Epithelial cell of prostate (primary cell): ENCODE data around the gene LTB.

Experiments
- DNase-seq: peaks from one replicate; pipeline ENCODE4 v3.0.0-alpha.2; 2011; ENCODE audit warnings: low read depth, low spot score
- H3K27ac ChIP-seq: fragments of 450-650 bp; 2 replicates; pipeline ENCODE4 v1.5.1; 2017; ENCODE audit warnings: mild to moderate bottlenecking

LTB gene

GRCh38 chr6:31582230-31582643, at the start of gene LTB:
Gene LTB (minus strand): TSS chr6:31582424. CDS start chr6:31582417, 7 bp downstream.
- no peak for DNase-seq
- H3K27ac ChIP-seq: no peak within 1 kb of the TSS

- no peak for DNase-seq
- no peak overlapping the region for H3K27ac ChIP-seq
Observed at GRCh38 chr6:31631681-31632278, 49.6 kb upstream of the LTB start.

DNA sequence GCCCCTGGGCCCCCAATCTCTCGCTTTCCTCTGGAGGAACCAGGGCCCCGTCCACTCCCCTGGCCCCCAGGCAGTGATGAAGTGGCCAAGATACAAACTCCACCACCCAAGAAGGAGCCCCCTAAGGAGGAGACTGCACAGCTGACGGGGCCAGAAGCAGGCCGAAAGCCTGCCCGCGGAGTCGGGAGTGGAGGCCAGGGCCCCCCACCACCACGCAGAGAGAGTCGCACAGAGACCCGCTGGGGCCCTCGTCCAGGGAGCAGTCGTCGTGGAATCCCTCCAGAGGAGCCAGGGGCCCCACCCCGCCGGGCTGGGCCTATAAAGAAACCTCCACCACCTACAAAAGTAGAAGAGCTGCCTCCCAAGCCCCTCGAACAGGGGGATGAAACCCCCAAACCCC, 49.0 kb upstream of the LTB start:
- H3K27ac ChIP-seq: no peak overlapping the region
- no peak for DNase-seq

DNA sequence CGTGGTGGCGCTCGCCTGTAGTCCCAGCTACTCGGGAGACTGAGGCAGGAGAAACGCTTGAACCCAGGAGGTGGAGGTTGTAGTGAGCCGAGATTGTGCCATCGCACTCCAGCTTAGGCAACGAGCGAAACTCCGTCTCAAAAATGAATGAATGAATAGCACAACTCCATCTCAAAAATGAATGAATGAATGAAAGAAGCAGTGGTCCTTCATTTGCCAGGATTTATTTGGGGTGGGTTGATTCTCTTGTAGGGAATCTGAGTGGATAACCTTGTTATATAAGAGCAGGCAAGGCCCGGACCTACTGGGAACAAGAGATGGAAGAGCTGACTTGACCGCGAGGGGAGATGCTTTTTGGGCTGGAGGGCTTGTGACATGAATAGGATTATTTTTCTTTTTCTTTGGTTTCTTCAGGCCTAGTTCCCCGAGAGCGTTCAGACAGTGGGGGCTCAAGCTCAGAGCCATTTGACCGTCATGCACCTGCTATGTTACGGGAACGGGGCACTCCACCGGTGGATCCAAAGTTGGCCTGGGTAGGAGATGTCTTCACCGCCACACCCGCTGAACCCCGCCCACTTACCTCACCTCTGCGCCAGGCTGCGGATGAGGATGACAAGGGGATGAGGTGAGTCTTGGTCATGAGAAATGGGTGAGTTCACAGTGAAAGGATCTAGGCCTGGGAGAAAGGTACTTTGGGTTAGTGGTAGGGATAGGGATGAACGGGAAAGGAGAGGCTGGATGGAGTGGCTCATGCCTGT, 48.1 kb upstream of the LTB start:
- DNase-seq: no peak
- H3K27ac ChIP-seq: no peak overlapping the region

GRCh38 chr6:31629014-31629413, 46.8 kb upstream of the LTB start:
- H3K27ac ChIP-seq: no peak overlapping the region
- no peak for DNase-seq

DNA sequence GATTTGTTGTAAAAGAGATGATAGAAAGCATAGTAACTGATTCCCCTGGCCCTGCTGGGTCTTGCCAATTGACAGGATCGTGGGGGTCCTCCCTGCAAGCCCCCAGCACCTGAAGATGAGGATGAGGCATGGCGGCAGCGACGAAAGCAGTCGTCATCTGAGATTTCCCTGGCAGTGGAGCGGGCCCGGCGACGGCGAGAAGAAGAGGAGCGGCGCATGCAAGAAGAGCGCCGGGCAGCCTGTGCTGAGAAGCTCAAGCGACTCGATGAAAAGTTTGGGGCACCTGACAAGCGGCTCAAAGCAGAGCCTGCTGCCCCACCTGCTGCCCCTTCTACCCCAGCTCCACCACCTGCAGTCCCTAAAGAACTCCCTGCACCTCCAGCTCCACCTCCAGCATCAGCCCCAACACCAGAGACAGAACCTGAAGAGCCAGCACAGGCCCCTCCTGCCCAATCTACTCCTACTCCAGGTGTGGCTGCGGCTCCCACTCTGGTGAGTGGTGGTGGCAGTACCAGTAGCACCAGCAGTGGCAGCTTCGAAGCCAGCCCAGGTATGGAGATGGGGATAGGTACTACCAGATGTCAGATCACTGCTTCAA, 45.6 kb upstream of the LTB start:
- no peak overlapping the region for H3K27ac ChIP-seq
- no peak for DNase-seq

- H3K27ac ChIP-seq: no peak overlapping the region
- no peak for DNase-seq
Observed at GRCh38 chr6:31626952-31627351, 44.7 kb upstream of the LTB start.

- no peak overlapping the region for H3K27ac ChIP-seq
- DNase-seq: no peak
Observed at GRCh38 chr6:31624070-31624469, 41.8 kb upstream of the LTB start.

DNA sequence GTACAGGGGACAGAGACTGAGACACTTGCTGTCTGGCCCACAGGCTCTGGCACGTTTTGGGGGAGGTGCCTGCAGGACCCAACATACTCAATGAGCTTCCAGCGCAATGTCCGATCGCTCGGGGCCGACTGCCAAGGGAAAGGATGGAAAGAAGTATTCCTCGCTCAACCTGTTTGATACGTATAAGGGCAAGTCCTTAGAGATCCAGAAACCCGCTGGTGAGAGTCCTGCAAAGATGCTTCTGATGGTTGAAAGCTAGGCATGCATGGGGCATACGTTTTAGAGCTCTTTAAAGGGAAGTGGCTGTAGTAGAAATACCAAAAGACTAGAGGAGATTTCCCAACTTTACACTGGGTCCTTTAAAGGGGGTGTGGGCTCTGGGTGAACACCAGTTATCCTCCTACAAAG, 40.5 kb upstream of the LTB start:
- peak overlapping the region; percentile 91 for H3K27ac ChIP-seq
- no peak for DNase-seq

DNA sequence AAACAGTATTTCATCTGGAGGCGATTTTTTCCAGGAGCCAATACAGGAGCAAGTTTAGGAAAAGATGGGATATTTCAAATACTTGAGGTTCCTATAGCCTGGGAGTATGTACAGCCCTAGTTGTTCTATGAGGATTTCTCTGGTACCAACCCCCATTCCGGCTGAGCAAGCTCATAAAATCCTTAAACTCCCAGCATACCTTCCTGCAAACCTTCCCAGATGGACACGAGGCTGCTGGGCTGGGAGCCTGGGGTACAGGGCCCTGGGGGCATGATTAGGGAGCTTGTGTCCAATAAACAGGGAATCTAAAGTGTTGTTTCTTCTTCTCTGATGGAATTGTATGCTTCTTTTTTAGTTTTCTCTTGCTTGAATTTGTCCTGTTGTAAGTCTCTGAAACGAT, 39.8 kb upstream of the LTB start:
- H3K27ac ChIP-seq: peak overlapping the region; percentile 91
- DNase-seq: no peak

DNA sequence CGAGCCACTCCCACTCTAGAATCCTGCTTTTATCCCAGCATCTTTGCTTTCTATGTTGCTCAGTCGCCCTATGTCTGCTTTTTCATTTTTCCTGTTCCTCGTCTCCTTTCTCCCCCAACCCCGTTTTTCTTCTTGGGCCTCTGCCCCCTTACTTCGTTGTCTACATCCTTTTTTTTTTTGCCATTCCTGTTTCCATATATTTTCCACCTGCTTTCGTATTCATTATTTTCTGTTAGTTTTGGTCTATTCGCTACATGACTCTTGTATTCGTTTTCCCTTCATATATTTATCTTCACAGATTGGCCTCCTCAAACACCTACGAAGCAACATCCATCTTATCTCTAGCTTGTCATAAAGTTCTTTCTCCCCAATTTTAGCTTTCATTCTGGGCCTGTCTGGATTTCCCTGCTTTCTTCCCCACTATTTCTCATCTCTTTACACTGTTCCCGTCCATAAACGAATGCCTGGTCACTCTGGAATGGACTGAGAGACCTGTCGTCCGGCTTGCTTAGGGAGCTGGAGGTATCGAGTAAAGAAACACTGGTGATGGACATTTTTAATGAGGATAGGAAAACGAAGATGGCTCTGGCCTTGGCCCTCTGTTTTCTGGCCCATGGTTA, 39.2 kb upstream of the LTB start:
- DNase-seq: no peak
- H3K27ac ChIP-seq: peak overlapping the region; percentile 91

DNA sequence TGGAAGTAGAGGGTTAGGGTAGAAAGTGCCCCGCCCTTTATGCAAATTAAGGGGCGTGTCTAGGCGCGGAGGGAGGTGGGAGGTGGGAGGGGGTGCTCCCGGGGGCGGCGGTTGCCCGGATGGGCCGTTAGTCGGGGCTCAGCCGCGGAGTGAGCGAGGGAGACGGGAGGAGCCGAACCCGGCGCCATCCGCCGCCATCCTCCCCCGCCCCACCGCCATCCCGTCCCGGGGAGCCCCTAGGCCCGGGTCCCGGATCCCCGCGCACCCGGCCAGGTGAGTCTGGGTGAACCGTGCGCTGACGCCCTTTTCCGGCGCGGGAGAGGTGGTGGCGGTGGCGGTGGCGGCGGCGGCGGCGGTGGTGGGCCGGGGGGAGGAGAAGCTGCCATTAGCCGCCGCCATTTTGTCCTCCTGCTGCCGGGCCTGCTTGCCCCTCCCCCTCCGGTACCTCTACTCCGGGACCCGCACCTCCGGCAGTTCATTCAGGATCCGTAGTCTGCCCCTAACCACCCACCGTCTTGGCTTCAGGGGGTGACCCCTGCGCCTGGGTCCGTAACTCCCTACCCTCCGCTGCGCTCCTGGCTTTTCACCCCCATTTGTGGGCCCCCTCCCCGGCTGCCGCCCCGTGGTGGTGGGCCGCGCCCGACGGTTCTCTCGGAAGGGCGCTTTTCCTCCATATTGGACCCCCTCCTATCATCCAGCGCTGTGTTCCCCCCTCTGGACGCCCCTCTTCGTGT, 38.5 kb upstream of the LTB start, which contains the start of gene PRRC2A:
TSS of gene PRRC2A (plus strand) at position 130 of the 734 bp plus-strand sequence. CDS start 2,075 bp downstream, outside the sequence.
- peak within 1 kb of the TSS; percentile 91 for H3K27ac ChIP-seq
- DNase-seq: no peak

DNA sequence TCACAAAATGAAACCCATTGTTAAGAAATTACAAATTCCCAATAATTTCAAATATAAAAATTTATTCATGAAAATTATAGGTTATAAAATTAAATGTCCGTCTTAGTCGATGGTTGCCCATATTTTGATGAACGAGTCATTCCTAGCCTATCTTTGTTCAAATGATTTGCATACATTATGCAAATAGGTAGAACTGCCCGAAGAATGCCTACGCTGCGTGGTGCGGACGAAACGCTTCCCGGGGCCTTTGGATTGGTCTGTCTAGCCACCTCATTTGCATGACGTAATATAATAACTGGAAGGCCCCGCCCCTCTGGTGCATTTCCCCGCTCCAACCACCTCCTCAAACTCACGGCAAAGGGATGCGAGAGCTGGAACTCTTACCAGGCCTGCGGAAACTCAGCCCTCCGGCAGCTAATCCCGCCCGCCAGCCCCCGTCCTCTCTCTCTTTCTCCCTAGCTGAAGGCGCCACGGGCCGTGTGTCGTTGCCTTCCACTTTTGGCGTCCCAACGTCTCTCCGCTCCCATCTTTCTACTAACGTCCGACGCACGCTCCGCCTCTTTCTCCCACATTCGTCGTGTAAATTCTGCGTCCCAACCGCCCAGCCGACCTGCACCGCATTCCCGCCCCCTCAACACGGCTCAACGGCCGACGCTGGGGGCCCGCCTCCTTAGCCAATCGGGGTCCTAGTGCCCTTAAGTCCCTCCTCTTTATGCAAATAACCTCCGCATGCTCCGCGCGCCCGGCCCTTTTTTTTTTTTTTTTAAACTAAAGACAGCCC, 37.8 kb upstream of the LTB start:
- peak; percentile 93 for DNase-seq
- H3K27ac ChIP-seq: peak overlapping the region; percentile 91

- no peak overlapping the region for H3K27ac ChIP-seq
- DNase-seq: no peak
Observed at GRCh38 chr6:31617010-31617409, 34.8 kb upstream of the LTB start.

- no peak for DNase-seq
- no peak overlapping the region for H3K27ac ChIP-seq
Observed at GRCh38 chr6:31615748-31616147, 33.5 kb upstream of the LTB start.

- no peak for DNase-seq
- no peak within 1 kb of the TSS for H3K27ac ChIP-seq
Observed at GRCh38 chr6:31614684-31615578, 32.7 kb upstream of the LTB start, which contains the start of gene AIF1. Gene AIF1 (plus strand): TSS chr6:31615234. CDS start chr6:31615330, 96 bp downstream.

DNA sequence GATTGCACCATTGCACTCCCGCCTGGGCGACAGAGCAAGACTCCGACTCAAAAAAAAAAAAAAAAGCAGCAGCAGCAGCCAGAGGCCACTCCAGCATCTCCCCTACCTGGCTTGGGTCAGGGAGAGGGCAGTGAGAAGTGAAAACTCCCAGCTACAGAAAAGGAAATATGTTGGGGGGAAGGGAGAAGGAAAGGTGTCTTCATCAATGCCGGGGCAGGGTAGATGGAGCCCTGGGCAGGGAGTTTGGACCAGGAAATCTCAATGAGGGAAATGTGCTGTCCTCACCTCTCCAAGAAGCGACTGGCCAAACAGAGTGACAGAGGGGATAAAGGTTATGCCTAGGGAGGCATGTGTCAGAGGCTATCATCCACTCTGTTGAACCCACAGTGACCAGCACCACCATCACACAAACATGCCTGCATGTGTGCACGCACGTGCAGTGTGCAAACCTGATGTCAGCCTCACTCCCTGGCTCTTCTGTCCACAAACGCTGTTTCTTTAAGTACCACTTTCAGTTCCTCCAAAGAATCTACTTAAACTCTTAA, 31.9 kb upstream of the LTB start:
- DNase-seq: no peak
- H3K27ac ChIP-seq: no peak overlapping the region

DNA sequence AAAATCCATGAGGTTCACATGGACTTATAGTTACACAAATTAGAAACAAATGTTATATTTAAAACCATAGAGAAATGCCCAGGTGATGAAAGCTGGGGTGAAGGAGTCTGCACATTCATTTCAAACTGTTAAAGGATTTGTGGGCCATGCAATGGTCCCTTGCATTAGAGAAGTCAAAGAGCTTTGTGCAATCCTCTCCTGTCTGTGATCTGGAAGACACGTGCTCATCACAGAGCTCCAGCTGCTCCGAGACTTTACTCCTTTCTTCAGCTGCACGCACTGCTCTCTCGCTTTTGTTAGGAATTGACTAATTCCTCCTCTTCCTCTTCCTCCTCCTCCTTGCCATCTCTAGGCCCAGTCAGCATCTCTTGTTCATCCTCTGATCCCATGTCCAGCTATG, 28.7 kb upstream of the LTB start:
- no peak for DNase-seq
- H3K27ac ChIP-seq: no peak overlapping the region
